HG03521 (cell line): ENCODE data around the gene MNX1.

Source experiments
- ATAC-seq: cut with Tn5 transposase; IDR thresholded peaks from one replicate; pipeline ENCODE4 v1.9.1; 2021; ENCODE audit warnings: mild to moderate bottlenecking, moderate library complexity; ENCODE audit not compliant: unreplicated experiment

Gene MNX1

GRCh38 chr7:156979711-156980110, 30.8 kb downstream of the MNX1 start:
- no peak for ATAC-seq

GRCh38 chr7:156979007-156979606, 31.4 kb downstream of the MNX1 start:
- no peak for ATAC-seq

- no peak for ATAC-seq
Measured at GRCh38 chr7:156975620-156976019, 34.8 kb downstream of the MNX1 start.

DNA sequence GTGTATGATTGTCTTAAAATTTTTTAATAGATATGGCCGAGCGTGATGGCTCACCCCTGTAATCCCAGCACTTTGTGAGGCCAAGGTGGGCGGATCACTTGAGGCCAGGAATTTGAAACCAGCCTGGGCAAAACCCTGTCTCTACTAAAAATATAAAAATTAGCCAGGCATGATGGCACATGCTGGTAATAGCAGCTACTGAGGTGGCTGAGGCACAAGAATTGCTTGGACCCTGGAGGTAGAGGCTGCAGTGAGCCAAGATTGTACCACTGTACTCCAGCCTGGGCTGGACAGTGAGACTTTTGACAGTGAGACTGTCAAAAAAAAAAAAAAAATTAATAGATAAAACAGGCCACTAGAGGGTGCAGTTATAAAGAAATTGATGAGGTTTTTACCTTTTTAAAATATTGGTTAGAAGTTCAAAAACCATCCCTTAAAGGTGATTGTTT, 40.5 kb downstream of the MNX1 start:
- no peak for ATAC-seq

- no peak for ATAC-seq
Measured at GRCh38 chr7:156968183-156968582, 42.3 kb downstream of the MNX1 start.

GRCh38 chr7:156966387-156966786, 44.1 kb downstream of the MNX1 start:
- ATAC-seq: no peak

DNA sequence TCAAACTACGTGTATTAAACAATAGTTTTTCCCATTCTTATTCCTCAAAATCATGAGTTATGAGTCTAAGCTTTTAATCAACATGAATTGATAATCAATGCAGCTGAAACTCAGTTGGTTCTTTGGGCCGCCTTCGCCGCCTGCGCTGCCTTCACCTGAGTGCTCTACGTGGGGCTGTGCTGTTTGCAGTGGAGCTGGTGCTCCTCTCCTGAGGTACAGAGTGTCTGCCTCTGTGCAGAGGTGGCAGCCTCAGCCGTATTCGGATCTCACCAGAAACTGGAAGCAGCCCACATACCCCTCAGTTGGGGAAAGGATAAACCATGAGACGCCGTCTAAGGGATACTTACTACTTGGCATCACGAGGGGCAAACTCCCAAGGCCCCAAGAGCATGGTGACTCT, 45.5 kb downstream of the MNX1 start:
- no peak for ATAC-seq

DNA sequence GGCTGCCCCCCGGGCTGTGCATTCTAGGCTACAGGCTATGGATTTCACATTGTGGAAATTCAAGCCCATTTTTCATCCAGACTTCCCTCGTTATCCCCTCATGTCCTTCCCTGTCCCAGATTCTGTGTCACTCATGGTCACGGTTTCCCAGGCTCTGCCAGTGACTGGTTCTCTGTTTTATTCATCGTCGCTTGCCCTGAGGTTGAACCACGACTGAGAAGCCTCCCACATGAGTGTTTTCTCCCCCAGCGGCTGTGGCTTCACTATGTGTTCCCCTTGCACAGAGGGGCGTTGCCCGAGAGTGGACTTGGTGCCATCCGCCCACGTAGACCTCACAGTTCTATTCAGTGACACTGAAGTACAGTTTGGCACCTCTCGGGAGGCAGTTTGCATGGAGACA, 47.0 kb downstream of the MNX1 start:
- no peak for ATAC-seq

- no peak for ATAC-seq
Measured at GRCh38 chr7:156962897-156963296, 47.6 kb downstream of the MNX1 start.

DNA sequence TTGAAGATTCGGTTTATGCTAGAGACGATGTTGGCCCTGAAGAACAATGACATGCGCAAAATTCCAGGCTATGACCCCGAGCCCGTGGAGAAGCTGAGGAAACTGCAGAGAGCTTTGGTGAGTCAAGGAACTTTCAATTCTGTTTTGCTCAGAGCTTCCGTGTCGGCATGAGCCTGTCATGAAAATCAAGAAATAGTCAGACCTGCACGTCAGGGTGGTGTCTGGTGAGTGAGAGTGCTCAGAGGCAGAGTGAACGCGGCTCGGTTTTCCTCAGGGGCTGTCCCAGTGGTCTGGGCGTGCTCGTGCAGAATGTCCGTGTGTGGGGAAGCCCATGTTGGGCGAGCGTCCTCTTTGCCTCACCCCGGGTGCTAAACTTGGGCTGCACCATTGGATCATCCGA, 48.3 kb downstream of the MNX1 start:
- ATAC-seq: no peak

- no peak for ATAC-seq
Measured at GRCh38 chr7:156956727-156957126, 53.7 kb downstream of the MNX1 start.

- ATAC-seq: no peak
Measured at GRCh38 chr7:156954941-156955340, 55.5 kb downstream of the MNX1 start.
